ENCODE results near the gene ZPBP.

ZPBP gene, protein sequence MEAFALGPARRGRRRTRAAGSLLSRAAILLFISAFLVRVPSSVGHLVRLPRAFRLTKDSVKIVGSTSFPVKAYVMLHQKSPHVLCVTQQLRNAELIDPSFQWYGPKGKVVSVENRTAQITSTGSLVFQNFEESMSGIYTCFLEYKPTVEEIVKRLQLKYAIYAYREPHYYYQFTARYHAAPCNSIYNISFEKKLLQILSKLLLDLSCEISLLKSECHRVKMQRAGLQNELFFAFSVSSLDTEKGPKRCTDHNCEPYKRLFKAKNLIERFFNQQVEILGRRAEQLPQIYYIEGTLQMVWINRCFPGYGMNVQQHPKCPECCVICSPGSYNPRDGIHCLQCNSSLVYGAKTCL

DNA sequence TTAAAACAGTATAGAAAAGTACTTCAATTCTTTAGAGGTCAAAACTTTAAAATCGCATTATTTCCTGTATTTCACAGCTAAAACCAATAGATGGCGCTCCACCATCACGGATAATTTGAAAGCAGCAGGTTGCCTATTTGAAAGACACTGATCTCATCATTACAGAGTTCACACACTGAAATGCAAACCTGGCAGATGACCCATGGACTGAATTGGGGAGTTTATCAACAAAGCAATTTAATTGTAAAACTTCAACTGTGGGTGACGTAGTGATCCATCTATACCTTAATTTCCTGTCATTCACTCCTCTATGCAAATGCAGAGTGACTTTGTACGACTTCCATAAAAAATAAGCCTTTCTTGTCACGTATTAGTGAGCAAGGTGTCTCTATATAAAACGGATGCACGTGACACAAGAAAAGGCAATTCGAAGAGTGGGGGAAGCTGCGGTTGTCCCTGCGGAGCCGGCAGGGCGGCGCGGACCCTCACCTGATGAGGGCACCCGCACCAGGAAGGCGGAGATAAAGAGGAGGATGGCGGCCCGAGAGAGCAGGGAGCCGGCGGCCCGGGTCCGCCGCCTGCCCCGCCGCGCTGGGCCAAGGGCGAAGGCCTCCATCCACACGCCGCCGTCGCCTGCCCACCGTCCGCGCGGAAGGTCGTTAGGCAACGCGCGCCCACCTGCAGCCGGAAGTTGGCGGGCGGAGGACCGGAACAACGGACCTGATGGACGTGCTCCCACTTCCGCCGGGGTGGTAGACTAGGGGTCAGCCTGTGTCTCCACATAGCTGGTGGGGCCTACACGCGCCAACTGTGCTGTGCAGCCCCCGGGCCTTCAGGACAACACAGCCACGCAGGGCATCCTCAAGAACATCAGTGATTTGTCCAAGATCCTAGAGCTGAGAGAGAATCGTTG, at the start of gene ZPBP:
TSS of gene ZPBP (minus strand) at position 668 of the 913 bp plus-strand sequence. CDS start at position 616, 52 bp downstream.
- peak; percentile 51 to 61 for DNase-seq

DNA sequence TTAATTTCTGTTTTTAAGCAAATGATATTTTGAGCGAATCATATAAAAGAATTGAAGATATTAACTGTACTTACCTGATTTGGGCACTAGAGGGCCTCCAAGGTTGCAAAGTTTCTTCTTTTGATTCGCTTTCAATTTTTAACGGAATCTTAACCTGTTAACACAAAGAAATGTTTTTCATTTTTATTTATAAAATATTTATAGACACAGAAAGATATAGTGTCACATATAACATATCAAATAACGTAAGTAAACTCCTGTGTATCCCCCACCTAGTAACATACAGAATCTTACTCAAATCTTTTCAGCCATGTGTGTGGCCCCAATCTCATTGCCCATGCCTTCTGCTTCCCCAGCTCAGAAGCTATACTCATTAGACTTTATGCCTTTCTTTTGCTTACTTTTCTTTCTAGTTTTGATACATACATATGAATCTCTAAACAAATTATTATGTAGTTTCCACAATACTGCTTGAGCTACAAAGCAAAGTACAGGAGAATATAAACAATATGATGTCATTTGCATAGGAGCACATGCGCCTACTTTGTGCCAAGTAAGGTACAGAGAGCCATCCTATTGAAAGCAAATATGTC, 49.5 kb upstream of the ZPBP start:
- peak in 1 of 2 donors; percentile 60 for DNase-seq

GRCh38 chr7:50141854-50142253, 48.8 kb upstream of the ZPBP start:
- DNase-seq: no peak

DNA sequence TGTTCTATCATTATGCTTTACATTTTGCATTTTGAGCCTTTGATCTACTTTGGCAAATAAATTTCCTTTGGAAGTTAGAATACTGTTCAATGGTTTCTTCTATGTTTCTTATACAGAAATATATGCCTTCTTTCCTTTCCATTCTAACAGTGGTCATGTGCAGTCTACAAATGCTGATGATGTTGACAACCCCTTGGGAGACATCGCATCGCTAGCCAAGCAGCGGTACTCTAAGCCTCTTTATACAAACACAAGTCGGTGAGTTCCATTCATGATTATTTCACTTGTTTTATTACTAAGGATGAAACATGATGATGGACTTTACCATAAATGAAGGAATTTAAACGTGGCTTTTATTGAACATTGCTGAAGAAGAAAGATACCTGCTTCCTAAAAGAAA, 48.1 kb upstream of the ZPBP start:
- no peak for DNase-seq

- DNase-seq: no peak
These were observed 47.6 kb upstream of the ZPBP start for GRCh38 chr7:50140688-50141087.

DNA sequence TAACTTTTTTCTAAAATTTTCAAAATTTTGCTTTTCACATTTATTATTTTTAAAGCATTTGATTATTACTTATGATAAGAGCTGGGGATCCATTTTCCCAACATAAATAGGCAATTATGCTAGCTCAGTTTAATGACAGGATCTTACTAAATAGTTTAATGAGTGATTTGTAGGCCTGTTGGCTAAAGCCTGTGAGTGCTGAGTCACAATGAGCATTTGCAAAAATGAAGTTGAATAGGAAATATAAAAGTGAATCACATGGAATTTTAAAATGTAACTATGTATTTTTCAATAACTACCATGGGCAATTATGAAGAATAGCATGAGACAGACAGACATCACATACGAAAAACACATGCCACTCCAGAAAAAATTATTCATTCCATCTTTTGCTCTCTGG, 45.1 kb upstream of the ZPBP start:
- no peak for DNase-seq

DNA sequence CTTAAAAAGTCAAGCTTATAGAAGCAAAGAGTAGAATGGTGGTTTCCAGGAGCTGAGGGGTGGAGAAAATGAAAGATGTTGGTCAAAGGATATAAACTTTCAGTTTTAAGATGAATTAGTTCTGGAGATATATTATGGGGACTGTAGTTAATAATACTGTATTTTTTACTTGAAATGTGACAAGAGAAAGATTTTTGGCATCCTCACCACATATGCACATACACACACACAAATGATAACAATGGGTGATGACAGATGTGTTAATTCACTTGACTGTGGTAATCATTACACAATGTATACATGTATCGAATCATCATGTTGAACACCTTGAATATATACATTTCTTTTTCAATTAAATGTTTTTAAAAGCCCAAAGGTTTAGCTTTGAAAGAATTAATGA, 32.7 kb upstream of the ZPBP start:
- no peak for DNase-seq

DNA sequence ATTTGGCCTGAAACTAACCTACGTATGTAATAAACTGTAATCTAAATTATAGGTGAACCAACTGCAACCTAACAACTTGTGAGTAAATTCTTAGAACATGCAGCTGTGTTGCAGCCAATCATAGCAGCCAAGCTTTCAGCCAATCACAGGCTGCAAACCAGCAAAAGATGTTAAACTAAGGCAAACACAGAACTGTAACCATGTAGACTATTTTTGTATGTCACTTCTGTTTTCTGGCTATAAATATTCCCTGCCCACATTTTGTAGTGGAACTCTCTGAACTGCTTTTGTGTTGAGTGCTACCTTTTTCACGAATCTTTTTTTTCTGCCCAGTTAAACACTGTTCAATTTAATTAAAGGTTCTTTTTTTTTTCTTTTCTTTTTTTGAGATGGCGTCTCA, 28.2 kb upstream of the ZPBP start:
- DNase-seq: no peak

DNA sequence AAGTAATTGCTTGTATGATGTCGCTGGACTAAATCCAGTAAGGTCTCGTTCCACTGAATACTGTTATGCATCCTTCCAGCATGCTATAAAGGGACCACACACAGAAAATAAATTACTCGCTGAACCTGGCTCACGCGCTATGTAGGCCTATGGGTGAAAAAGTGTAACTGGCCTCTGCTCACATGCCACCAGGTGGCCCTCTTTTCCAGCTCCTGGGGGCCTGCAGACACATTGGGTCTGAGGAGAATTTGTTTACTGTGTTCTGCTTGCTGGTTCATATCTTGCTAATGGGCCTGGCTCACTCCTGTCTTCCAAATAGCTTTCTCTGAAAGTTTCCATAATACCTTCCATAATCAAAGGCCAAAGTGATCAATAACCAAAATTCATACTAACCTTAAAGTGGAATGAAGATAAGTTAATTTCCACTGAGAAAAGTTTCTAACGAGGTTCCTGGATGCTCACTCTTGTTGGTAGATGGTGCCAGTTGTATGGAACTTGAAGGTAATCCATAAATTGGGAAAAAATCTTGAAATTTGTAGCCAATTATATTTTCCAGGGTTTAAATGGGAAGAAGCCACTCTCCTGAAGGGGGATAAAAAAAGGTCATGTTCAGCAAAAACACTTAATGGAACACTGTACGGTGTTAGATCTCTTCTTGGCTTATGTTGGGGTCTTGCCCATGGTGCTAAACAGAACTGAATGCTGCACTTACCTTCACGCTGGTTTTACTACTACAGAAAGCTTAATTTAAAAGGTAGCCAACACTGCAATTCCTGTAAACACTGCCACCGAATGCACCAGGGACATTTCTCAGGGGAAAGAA, 27.0 kb upstream of the ZPBP start:
- DNase-seq: peak; percentile 21 to 33

- no peak for DNase-seq
These were observed 19.2 kb upstream of the ZPBP start for GRCh38 chr7:50112250-50112649.

DNA sequence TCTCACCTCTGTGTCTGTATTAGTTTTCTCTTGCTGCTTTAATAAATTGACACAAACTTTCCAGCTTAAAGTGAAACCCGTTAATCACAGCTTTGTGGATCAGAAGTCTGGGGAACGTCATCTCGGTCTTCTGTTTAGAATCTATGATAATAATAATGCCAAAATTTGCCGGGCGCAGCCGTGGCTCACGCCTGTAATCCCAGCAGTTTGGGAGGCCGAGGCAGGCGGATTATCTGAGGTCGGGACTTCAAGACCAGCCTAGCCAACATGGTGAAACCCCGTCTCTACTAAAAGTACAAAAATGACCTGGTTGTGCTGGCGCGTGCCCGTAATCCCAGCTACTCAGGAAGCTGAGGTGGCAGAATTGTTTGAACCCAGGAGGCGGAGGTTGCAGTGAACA, 8.8 kb upstream of the ZPBP start:
- DNase-seq: no peak

DNA sequence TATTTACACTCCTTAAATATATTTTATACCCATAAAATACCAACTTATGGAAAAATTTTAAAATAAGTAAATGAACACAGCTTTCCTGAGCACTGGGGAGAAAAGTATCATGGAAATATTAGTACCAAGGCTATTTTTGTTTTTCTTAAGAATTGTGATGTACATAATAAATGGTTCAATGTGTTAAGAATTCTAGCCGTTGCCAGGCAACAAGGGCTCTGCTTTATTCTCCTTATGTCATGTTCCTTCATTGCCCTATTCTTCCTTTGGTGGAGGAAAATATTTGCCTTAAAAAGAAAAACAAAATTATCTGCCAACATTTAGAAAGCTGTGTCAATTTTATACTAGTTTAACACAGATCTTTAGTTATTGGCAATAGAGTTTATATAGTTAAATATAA, 2.6 kb upstream of the ZPBP start:
- DNase-seq: no peak

- DNase-seq: no peak
These were observed 4.5 kb downstream of the ZPBP start for GRCh38 chr7:50088463-50089129.

GRCh38 chr7:50085344-50085743, 7.7 kb downstream of the ZPBP start:
- DNase-seq: no peak

DNA sequence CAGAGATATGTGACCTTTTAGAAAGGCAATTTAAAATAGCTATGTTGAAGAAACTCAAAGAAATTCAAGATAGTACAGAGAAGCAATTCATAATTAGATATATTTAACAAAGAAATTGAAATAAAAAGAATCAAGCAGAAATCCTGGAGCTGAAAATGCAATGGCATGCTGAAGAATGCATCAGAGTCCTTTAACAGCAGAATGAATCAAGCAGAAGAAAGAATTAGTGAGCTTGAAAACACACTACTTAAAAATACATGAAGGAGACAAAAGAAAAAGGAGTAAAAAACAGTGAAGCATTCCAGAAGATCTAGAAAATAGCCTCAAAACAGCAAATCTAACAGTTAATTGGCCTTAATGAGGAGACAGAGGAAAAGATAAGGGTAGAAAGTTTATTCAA, 20.0 kb downstream of the ZPBP start:
- no peak for DNase-seq

- DNase-seq: peak; percentile 10 to 26
These were observed 23.4 kb downstream of the ZPBP start for GRCh38 chr7:50069613-50070012.

- peak; percentile 14 to 21 for DNase-seq
These were observed 24.0 kb downstream of the ZPBP start for GRCh38 chr7:50068850-50069551.

- peak; percentile 3 to 17 for DNase-seq
These were observed 25.0 kb downstream of the ZPBP start for GRCh38 chr7:50068026-50068425.

GRCh38 chr7:50062951-50063350, 30.1 kb downstream of the ZPBP start:
- DNase-seq: no peak

- DNase-seq: no peak
These were observed 36.9 kb downstream of the ZPBP start for GRCh38 chr7:50056131-50056530.

- DNase-seq: no peak
These were observed 45.3 kb downstream of the ZPBP start for GRCh38 chr7:50047716-50048115.

Measured in activated CD4-positive, alpha-beta T cell treated with anti-CD3 and anti-CD28 coated beads for 4 hours (primary cell).